Nephron (organoid): ENCODE results near the gene YY1.

ENCODE experiments used
- H3K27ac Mint-ChIP-seq, 3 experiments: 2 replicates each; pipeline ENCODE4 v1.8.0; 2020; ENCODE audit warnings: mixed read lengths in 3 of 3, mild to moderate bottlenecking in 2 of 3, moderate library complexity in 1 of 3
- H3K27me3 Mint-ChIP-seq: 2 replicates; pipeline ENCODE4 v1.8.0; 2021; ENCODE audit warnings: low read depth, mild to moderate bottlenecking, moderate library complexity, mixed read lengths
- H3K36me3 Mint-ChIP-seq: 2 replicates; pipeline ENCODE4 v1.8.0; 2020; ENCODE audit warnings: low read depth, mixed read lengths
- H3K4me1 Mint-ChIP-seq: 2 replicates; pipeline ENCODE4 v1.8.0; 2020; ENCODE audit warnings: mixed read lengths
- H3K4me3 Mint-ChIP-seq, 3 experiments: 2 replicates each; pipeline ENCODE4 v1.8.0; 2020; ENCODE audit warnings: mild to moderate bottlenecking in 3 of 3, mixed read lengths in 3 of 3, moderate library complexity in 2 of 3
- H3K9me3 Mint-ChIP-seq: 2 replicates; pipeline ENCODE4 v1.8.0; 2020; ENCODE audit warnings: mixed read lengths
- CTCF ChIP-seq, 3 experiments: fragments of 200-600 bp; sonication (generic); IDR thresholded peaks; one replicate each; pipeline ENCODE4 v1.5.0; 2021; ENCODE audit warnings: antibody characterized with exemption in 3 of 3; ENCODE audit not compliant: unreplicated experiment in 3 of 3

The YY1 gene

DNA sequence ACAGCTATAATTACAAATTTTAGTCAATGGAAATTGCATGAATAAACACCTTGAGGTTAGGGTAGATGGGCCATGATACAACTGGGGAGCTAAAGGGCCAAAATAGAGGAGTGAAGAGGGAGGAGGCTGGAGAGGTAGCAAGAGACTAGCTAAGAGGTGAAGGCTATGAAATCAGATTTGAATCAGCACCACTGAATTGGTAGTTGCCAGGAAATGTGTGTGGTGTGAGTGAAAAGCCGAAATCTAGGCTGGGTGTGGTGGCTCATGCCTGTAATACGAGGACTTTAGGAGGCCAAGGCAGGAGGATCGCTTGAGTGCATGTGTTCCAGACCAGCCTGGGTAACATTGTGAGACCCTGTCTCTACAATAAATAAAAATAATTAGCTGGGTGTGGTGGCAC, 22.7 kb downstream of the YY1 start:
- H3K27me3 Mint-ChIP-seq: no peaks in the 10 kb centered on the region
- peak overlapping the region in 1 of 3 experiments; percentile 11 for H3K27ac Mint-ChIP-seq
- H3K36me3 Mint-ChIP-seq: peaks cover 50% of the 10 kb centered on the region
- peaks cover 5% of the 10 kb centered on the region for H3K4me1 Mint-ChIP-seq
- H3K9me3 Mint-ChIP-seq: no peaks in the 10 kb centered on the region
- no peak for TF ChIP-seq CTCF (IDR thresholded peaks at IDR 0.05; ENCODE audit: unreplicated experiment in 3 of 3)
- no peak overlapping the region for H3K4me3 Mint-ChIP-seq

DNA sequence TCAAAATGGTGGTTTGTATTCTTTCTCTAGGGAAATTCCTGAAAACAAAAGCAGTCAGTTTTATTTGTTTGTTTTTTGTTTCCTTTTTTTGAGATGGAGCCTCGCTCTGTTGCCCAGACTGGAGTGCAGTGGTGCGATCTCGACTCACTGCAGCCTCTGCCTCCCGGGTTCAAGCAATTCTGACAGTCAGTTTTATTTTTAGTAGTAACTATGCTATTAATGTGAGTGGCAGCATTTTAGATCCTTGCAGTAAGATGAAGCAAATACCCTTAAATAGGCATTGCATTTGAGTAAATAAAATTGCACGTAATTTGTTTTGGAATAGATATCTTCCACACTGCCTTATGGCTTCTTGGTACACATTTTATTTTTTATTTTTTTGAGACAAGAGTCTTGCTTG, 23.6 kb downstream of the YY1 start:
- Mint-ChIP-seq H3K4me1 (peaks cover 10% of the 10 kb centered on the region), H3K9me3 (no peaks in the 10 kb centered on the region), H3K27me3 (no peaks in the 10 kb centered on the region), H3K27ac (no peak overlapping the region), H3K4me3 (no peak overlapping the region), H3K36me3 (peaks cover 51% of the 10 kb centered on the region)
- TF ChIP-seq CTCF (IDR thresholded peaks at IDR 0.05; ENCODE audit: unreplicated experiment in 3 of 3): no peak

GRCh38 chr14:100263141-100263540, 24.2 kb downstream of the YY1 start:
- H3K4me3 Mint-ChIP-seq: no peak overlapping the region

GRCh38 chr14:100267990-100268389, 29.0 kb downstream of the YY1 start:
- Mint-ChIP-seq H3K27ac (no peak overlapping the region), H3K4me3 (no peak overlapping the region), H3K4me1 (peaks cover 10% of the 10 kb centered on the region), H3K9me3 (no peaks in the 10 kb centered on the region), H3K36me3 (peaks cover 57% of the 10 kb centered on the region), H3K27me3 (no peaks in the 10 kb centered on the region)
- no peak for TF ChIP-seq CTCF (IDR thresholded peaks at IDR 0.05; ENCODE audit: unreplicated experiment in 3 of 3)

More at GRCh38 chr14:100263141-100263540, 24.2 kb downstream of the YY1 start:
- no peaks in the 10 kb centered on the region for H3K9me3 Mint-ChIP-seq
- no peak for TF ChIP-seq CTCF (IDR thresholded peaks at IDR 0.05; ENCODE audit: unreplicated experiment in 3 of 3)
- peaks cover 10% of the 10 kb centered on the region for H3K4me1 Mint-ChIP-seq
- peaks cover 56% of the 10 kb centered on the region for H3K36me3 Mint-ChIP-seq
- H3K27ac Mint-ChIP-seq: peak overlapping the region in 1 of 3 experiments; percentile 46
- H3K27me3 Mint-ChIP-seq: no peaks in the 10 kb centered on the region

- no peak for TF ChIP-seq CTCF (IDR thresholded peaks at IDR 0.05; ENCODE audit: unreplicated experiment in 3 of 3)
- Mint-ChIP-seq H3K9me3 (no peaks in the 10 kb centered on the region), H3K36me3 (peaks cover 51% of the 10 kb centered on the region), H3K4me1 (peaks cover 5% of the 10 kb centered on the region), H3K27me3 (no peaks in the 10 kb centered on the region), H3K4me3 (no peak overlapping the region), H3K27ac (no peak overlapping the region)
Observed at GRCh38 chr14:100268591-100269207, 29.8 kb downstream of the YY1 start.

DNA sequence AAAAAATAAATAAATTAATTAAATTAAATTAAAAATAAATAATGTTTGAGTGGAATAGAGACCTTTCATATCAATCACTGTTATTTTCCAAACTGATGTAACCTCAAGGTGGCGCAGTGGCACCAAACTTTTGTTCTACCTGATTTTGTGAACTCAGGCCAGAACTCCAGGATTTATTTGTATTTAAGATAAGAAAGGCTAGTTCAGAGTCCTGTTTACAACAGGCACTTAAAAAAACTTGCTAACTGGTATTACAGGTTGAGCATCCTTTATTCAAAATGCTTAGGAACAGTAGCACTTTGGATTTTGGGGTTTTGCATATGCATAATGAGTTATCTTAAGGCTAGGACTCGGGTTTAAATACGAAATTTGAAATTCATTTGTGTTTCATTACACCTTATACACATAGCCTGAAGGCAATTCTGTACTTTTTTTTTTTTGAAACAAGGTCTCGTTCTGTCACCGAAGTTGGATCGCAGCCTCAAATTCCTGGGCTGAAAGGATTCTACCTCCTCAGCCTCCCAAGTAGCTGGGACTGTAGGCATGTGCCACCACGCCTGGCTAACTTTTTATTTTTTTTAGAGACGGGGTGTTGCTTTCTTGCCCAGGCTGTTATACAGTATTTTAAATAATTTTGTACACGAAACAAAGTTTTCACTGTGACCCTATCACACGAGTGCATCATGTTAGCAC, 32.4 kb downstream of the YY1 start:
- no peak overlapping the region for H3K4me3 Mint-ChIP-seq
- H3K27ac Mint-ChIP-seq: no peak overlapping the region
- no peaks in the 10 kb centered on the region for H3K9me3 Mint-ChIP-seq
- TF ChIP-seq CTCF (IDR thresholded peaks at IDR 0.05; ENCODE audit: unreplicated experiment in 3 of 3): peak in 1 of 3 experiments; percentile 42
- peaks cover 5% of the 10 kb centered on the region for H3K4me1 Mint-ChIP-seq
- H3K27me3 Mint-ChIP-seq: no peaks in the 10 kb centered on the region
- peaks cover 43% of the 10 kb centered on the region for H3K36me3 Mint-ChIP-seq
